K562 (cell line): ENCODE measurements around the gene ODAM.

Experiments used
- EZH2 ChIP-seq: IDR thresholded peaks from 2 replicates; pipeline ENCODE4 v1.6.1; 2012; ENCODE audit warnings: low read depth, mild to moderate bottlenecking, inconsistent platforms, low read length, borderline replicate concordance
- FOXK2 ChIP-seq, 2 experiments: fragments of 450-650 bp; IDR thresholded peaks in 1 of 2; conservative IDR thresholded peaks in 1 of 2; 2 replicates each; pipeline ENCODE4 v1.6.1; 2016; ENCODE audit warnings: low read depth in 2 of 2, mild to moderate bottlenecking in 1 of 2
- HINFP ChIP-seq: fragments of 450-650 bp; conservative IDR thresholded peaks from 2 replicates; pipeline ENCODE4 v1.6.1; 2016; ENCODE audit warnings: missing genetic modification characterization, low read depth, mild to moderate bottlenecking, control low read depth, missing compliant biosample characterization
- MAX ChIP-seq: sonication (generic); formaldehyde crosslinking; IDR thresholded peaks from 2 replicates; pipeline ENCODE4 v1.9.0; 2022; ENCODE audit warnings: mild to moderate bottlenecking, missing genetic modification reagents
- NONO ChIP-seq, 2 experiments: fragments of 200-400 bp in 1 of 2; fragments of 450-650 bp in 1 of 2; formaldehyde crosslinking in 1 of 2; IDR thresholded peaks; 2 replicates each; pipeline ENCODE4 v1.6.1; 2017; ENCODE audit warnings: low read depth in 2 of 2, mild to moderate bottlenecking in 2 of 2, moderate library complexity in 2 of 2, low read length in 1 of 2
- POLR2A ChIP-seq: fragments of 450-650 bp; conservative IDR thresholded peaks from 2 replicates; pipeline ENCODE4 v1.6.1; 2016
- RAD21 ChIP-seq, 2 experiments: fragments of 250-450 bp in 1 of 2; fragments of 450-650 bp in 1 of 2; sonication (Bioruptor Pico) in 1 of 2; formaldehyde crosslinking in 1 of 2; IDR thresholded peaks in 1 of 2; conservative IDR thresholded peaks in 1 of 2; 2 replicates each; pipeline versions ENCODE4 v1.4.0 to v1.8.0; 2020 to 2022; ENCODE audit warnings: mild to moderate bottlenecking in 2 of 2, moderate library complexity in 1 of 2
- RCOR1 ChIP-seq, 2 experiments: IDR thresholded peaks; 2 replicates each; pipeline ENCODE4 v1.6.1; 2012; ENCODE audit warnings: low read depth in 2 of 2, low read length in 2 of 2, borderline replicate concordance in 1 of 2, improper control_type of control experiment in 1 of 2
- REST ChIP-seq, 2 experiments: fragments of 450-650 bp; formaldehyde crosslinking in 1 of 2; IDR thresholded peaks; 2 replicates each; pipeline versions ENCODE4 v1.4.0 to v1.6.1; 2014 to 2020; ENCODE audit warnings: mild to moderate bottlenecking in 2 of 2, borderline replicate concordance in 1 of 2, low read depth in 1 of 2
- RREB1 ChIP-seq: fragments of 250-450 bp; sonication (Bioruptor Pico); IDR thresholded peaks from 2 replicates; pipeline ENCODE4 v1.4.0; 2020
- SMC3 ChIP-seq: conservative IDR thresholded peaks from 2 replicates; pipeline ENCODE4 v1.6.1; 2011; ENCODE audit warnings: low read depth, low read length, improper control_type of control experiment; ENCODE audit not compliant: insufficient read depth

GRCh38 chr4:70197842-70198241 is 2.3 kb downstream of the ODAM start:
- TF ChIP-seq POLR2A = no peak
- no peak for TF ChIP-seq MAX (CRISPR knock-in tag)
- TF ChIP-seq RAD21 (CRISPR knock-in tag; conservative IDR thresholded peaks at IDR 0.05 in 1 of 2, IDR thresholded peaks at IDR 0.05 in 1 of 2) = no peak
- no peak for TF ChIP-seq EZH2
- no peak for TF ChIP-seq RREB1 (CRISPR knock-in tag)
- TF ChIP-seq NONO (IDR thresholded peaks at IDR 0.05; ENCODE audit: low read depth in 2 of 2, low read length in 1 of 2) = no peak
- no peak for TF ChIP-seq RCOR1 (IDR thresholded peaks at IDR 0.05; ENCODE audit: borderline replicate concordance in 1 of 2, low read depth in 2 of 2, low read length in 2 of 2)
- TF ChIP-seq SMC3 = no peak
- TF ChIP-seq FOXK2 (conservative IDR thresholded peaks at IDR 0.05 in 1 of 2, IDR thresholded peaks at IDR 0.05 in 1 of 2; ENCODE audit: low read depth in 2 of 2) = no peak
- no peak for TF ChIP-seq REST (IDR thresholded peaks at IDR 0.05; ENCODE audit: borderline replicate concordance)
- no peak for TF ChIP-seq REST (CRISPR knock-in tag; IDR thresholded peaks at IDR 0.05; ENCODE audit: low read depth)
- no peak for TF ChIP-seq HINFP
